Skeletal muscle tissue (tissue), 4 donors: Measurements from ENCODE around the gene SERTAD1. TPM values are rescaled to one million over a fixed set of nuclear protein-coding genes. Genes with fewer than 3 reads are reported as not detected.
A peak's percentile ranks its signal among the peaks of the same experiment; 100 is the strongest.

Experiments used
- H3K27ac ChIP-seq: one replicate; pipeline ENCODE4 v1.7.0; 2013; ENCODE audit warnings: mild to moderate bottlenecking, low read depth, low read length, inconsistent platforms
- H3K27me3 ChIP-seq, 3 donors: one replicate each; pipeline ENCODE4 v1.7.0; 2013; ENCODE audit warnings: low read length in 3 of 3; ENCODE audit not compliant: control insufficient read depth in 3 of 3, insufficient read depth in 3 of 3
- H3K36me3 ChIP-seq, 3 donors: one replicate each; pipeline ENCODE4 v1.7.0; 2013; ENCODE audit warnings: low read length in 3 of 3; ENCODE audit not compliant: control insufficient read depth in 3 of 3, insufficient read depth in 3 of 3
- H3K4me1 ChIP-seq, 3 donors: one replicate each; pipeline ENCODE4 v1.7.0; 2013; ENCODE audit warnings: low read length in 3 of 3, mild to moderate bottlenecking in 3 of 3; ENCODE audit not compliant: control insufficient read depth in 3 of 3, insufficient read depth in 3 of 3
- H3K4me3 ChIP-seq, 3 donors: one replicate each; pipeline ENCODE4 v1.7.0; 2013; ENCODE audit warnings: low read length in 3 of 3
- H3K9ac ChIP-seq, 3 donors: one replicate each; pipeline ENCODE4 v1.7.0; 2013; ENCODE audit warnings: low read length in 3 of 3, mild to moderate bottlenecking in 3 of 3, moderate library complexity in 2 of 3, low read depth in 1 of 3
- H3K9me3 ChIP-seq, 3 donors: one replicate each; pipeline ENCODE4 v1.7.0; 2013; ENCODE audit warnings: low read length in 3 of 3; ENCODE audit not compliant: control insufficient read depth in 3 of 3
- total RNA-seq: library from RNA; depleted of rRNA; stranded (reverse); fragments of >200 nt; gene quantifications from one replicate; pipeline ENCODE4 v1.2.3, GENCODE V29; 2014
- donor health status: Osteomylitis.

Gene SERTAD1
- total RNA-seq, 1 donor from 2014 or later: 19.8 TPM

DNA sequence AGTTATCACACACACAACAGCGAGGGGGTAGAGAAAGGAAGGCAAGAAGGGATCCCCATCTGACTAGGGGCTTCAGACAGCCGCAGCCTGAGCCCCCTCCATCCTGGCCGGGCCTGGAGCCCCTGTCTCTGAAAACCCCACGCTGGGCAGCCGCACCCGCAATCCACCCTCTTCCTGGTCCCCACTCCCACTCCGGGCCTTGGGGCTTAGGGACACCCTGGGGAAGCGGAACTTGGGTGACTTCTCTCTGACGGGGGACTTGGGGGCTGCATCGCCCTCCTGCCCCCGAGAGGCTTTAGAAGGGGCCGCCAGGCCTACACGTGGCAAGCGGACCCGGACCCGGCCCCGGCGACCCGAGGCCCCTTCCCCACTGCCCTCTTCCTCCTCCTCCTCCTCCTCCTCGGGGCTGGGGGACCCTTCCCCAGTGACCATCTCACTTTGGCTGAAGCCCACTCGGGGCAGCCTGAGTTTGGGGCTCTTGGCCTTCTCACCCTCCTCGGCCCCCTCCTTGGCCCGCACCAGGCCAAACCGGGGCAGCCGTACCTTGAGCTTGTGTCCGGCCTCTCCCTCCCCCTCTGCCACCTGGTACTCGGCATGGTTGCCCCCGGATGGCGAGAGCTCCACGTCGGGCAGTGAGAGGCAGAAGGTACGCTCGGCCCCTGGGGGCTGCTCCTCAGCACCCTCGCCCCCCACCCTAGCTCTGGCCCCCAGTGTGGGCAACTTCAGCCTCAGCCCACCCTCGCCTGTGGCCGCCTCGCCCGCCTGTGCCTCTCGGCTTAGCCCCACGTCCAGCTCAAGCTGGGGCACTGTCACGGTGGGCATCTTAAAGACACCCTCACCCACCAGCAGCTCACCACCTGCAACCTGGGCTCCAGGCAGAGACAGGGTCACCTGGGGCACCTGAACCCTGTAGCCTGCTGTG, 31.6 kb downstream of the SERTAD1 start:
- no peak overlapping the region for H3K4me3 ChIP-seq
- H3K9ac ChIP-seq: no peak overlapping the region
- H3K27me3 ChIP-seq: no peaks in the 10 kb centered on the region
- peaks cover 0 to 2% (median 0%) of the 10 kb centered on the region in 3 donors for H3K36me3 ChIP-seq
- H3K27ac ChIP-seq: no peak overlapping the region
- no peaks in the 10 kb centered on the region for H3K9me3 ChIP-seq
- H3K4me1 ChIP-seq: peaks cover 0 to 5% (median 0%) of the 10 kb centered on the region in 3 donors

DNA sequence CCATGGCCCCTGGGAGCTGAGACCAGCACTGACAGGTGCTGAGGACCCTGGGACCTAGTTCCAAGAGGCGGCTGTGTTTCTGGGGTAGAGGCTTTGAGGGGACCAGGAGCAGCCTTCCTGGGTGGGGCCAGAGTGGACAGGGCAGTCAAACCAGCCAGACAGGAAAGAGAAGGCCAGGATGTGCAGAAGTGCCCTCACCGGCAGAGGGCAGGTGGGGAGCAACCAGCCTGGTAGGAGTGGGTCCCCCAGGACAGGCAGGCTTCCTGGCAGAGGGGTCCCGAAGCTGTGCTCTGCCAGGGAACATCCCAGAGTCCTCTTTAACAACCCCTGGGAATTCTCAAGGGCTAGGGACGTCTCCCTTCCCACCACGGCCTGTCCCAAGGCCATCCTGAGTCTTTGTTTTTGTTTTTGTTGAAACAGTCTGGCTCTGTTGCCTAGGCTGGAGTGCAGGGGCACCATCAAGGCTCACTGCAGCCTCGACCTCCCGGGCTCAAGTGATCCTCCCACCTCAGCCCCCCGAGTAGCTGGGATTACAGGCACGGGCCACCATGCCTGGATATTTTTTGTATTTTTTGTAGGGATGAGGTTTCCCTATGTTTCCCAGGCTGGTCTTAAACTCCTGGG, 32.8 kb downstream of the SERTAD1 start:
- H3K27ac ChIP-seq: no peak overlapping the region
- H3K9ac ChIP-seq: no peak overlapping the region
- peaks cover 0 to 2% (median 0%) of the 10 kb centered on the region in 3 donors for H3K4me1 ChIP-seq
- no peaks in the 10 kb centered on the region for H3K27me3 ChIP-seq
- no peaks in the 10 kb centered on the region for H3K9me3 ChIP-seq
- peaks cover 0 to 2% (median 0%) of the 10 kb centered on the region in 3 donors for H3K36me3 ChIP-seq
- no peak overlapping the region for H3K4me3 ChIP-seq

DNA sequence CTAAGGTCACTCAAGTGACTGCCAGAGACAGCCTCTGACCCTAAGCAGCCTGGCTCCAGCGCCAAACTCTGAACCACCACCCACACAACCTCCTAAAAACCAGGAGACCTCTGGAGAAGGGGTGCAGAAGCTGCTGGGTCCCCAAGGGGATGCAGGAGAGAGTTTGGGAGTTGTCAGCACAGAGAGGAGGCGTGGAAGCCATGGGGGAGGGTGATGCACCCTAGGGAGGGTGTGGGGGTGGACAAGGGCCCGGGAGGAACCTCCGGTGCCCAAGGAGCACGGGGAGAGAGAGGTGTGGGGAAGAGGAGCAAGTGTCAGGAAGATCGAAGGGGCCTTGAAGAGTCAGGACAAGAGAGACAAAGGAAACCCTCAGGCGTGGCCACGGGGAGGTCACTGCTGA, 33.7 kb downstream of the SERTAD1 start:
- no peak overlapping the region for H3K4me3 ChIP-seq
- H3K36me3 ChIP-seq: peaks cover 0 to 2% (median 0%) of the 10 kb centered on the region in 3 donors
- peak overlapping the region in 1 of 3 donors; percentile 43 for H3K9ac ChIP-seq
- peaks cover 0 to 2% (median 0%) of the 10 kb centered on the region in 3 donors for H3K4me1 ChIP-seq
- H3K27ac ChIP-seq: no peak overlapping the region
- H3K9me3 ChIP-seq: no peaks in the 10 kb centered on the region
- H3K27me3 ChIP-seq: no peaks in the 10 kb centered on the region

DNA sequence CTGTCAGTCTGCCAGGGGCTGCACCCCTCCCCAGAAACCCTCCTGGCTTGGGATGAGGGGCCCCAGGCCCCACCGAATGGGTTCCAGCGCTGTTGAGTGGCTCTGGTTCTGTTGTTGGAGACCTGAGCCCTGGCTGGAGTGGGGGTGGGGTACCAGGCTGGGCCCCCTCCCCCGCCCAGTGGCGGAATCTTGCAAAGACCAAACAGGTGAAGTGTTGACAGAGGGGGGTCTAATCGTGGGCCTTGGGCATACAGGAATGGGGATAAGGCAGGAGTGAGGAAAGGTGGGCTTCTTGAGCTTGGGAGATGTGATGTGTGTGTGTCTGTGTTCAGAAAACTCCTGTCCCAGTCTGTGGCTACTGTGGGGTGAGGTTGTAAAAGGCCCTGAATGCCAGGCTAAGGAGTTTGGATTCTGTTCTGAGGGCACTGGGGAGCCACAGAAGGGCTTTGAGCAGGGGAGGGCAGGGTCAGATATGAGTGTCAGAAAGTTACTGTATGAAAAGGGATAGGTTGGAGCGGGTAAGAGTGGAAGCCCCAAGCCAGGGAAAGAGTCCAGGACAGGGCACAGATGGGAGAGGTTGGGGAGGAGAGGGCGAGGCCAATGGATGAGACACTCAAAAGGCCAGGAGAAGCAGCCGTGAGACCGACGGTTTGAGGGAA, 35.6 kb downstream of the SERTAD1 start, which contains the start of gene HIPK4:
Gene HIPK4, minus strand, starts transcription at position 98 of the 659 bp plus-strand sequence. CDS start 279 bp downstream, outside the sequence.
- Histone ChIP-seq H3K36me3 (no peaks in the 10 kb centered on the region), H3K9ac (no peak within 1 kb of the TSS), H3K27me3 (no peaks in the 10 kb centered on the region), H3K9me3 (no peaks in the 10 kb centered on the region), H3K4me3 (no peak within 1 kb of the TSS), H3K27ac (no peak within 1 kb of the TSS), H3K4me1 (peaks cover 0 to 2% (median 0%) of the 10 kb centered on the region in 3 donors)

DNA sequence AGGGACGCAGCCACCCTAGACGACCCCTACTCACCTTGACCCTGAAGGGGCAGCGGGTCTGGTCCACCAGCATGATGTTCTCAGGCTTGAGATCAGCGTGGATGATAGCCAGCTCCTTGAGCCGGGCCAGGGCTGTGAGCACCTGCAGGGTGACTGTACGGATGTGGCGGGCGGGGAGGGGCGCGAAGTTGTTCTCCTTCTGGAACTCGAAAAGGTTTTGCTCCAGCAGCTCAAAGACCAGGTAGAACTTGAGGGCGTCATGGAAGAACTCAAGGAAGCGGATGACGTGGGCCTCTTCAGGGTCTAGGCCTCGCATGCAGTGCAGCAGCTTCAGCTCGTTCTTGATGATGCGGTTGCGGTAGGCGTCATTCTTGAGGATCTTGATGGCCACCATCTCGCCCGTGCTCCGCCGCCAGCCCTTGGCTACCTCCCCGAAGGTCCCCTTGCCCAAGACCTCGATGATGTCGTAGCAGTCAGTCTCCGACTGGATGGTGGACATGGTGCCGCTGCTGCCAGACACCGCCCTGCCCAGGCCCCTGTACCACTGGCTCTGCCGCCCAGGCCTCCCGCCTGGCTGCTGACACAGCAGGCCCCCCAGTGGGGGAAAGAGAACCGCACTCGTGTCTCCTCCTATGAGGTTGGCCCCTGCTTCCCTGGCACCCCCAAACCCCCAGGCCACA, 36.2 kb downstream of the SERTAD1 start:
- H3K4me1 ChIP-seq: peaks cover 0 to 2% (median 0%) of the 10 kb centered on the region in 3 donors
- no peak overlapping the region for H3K9ac ChIP-seq
- no peak overlapping the region for H3K4me3 ChIP-seq
- H3K27me3 ChIP-seq: no peaks in the 10 kb centered on the region
- no peak overlapping the region for H3K27ac ChIP-seq
- H3K9me3 ChIP-seq: no peaks in the 10 kb centered on the region
- no peaks in the 10 kb centered on the region for H3K36me3 ChIP-seq

DNA sequence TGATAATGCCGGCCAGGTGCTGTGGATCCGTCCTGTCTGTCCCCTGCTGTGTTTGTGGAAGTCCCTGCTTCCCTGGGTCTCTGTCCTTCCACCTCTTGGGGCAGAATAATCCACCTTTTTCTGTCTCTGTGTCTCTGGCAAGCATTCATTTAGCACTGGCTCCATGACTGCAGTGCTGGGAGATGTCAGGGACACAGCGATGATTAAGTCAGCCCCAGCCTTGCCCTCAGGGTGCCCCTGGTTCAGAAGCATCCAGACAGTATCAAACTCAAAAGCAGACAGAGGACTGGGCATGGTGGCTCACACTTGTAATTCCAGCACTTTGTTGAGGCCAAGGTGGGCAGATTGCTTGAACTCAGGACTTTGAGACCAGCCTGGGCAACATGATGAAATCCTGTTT, 37.3 kb downstream of the SERTAD1 start:
- H3K9ac ChIP-seq: no peak overlapping the region
- no peaks in the 10 kb centered on the region for H3K9me3 ChIP-seq
- H3K4me3 ChIP-seq: no peak overlapping the region

DNA sequence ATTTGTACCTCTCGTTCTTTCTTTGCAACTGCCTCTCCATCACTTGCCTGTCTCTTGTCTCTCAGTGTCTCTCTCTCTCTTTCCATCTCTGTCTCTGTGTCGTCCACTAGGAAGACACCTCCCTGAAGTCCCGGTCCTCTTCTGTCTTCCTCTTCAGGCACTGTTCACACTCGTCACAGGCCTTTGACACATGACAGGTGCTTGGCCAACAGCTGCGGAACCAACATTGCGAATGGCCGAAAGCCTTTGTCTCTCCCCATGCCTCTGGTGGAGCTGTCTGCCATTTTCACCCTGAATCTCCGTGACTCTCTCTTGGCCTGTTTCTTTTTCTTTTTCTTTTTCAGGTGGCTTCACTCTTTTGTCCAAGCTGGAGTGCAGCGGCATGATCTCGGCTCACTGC, 38.6 kb downstream of the SERTAD1 start:
- H3K4me3 ChIP-seq: no peak overlapping the region
- H3K9me3 ChIP-seq: no peaks in the 10 kb centered on the region
- H3K4me1 ChIP-seq: no peaks in the 10 kb centered on the region
- no peaks in the 10 kb centered on the region for H3K36me3 ChIP-seq
- no peak overlapping the region for H3K27ac ChIP-seq
- no peak overlapping the region for H3K9ac ChIP-seq
- no peaks in the 10 kb centered on the region for H3K27me3 ChIP-seq

More for the DNA sequence above, 37.3 kb downstream of the SERTAD1 start:
- H3K27me3 ChIP-seq: no peaks in the 10 kb centered on the region
- H3K27ac ChIP-seq: no peak overlapping the region
- peaks cover 0 to 2% (median 0%) of the 10 kb centered on the region in 3 donors for H3K4me1 ChIP-seq
- no peaks in the 10 kb centered on the region for H3K36me3 ChIP-seq

DNA sequence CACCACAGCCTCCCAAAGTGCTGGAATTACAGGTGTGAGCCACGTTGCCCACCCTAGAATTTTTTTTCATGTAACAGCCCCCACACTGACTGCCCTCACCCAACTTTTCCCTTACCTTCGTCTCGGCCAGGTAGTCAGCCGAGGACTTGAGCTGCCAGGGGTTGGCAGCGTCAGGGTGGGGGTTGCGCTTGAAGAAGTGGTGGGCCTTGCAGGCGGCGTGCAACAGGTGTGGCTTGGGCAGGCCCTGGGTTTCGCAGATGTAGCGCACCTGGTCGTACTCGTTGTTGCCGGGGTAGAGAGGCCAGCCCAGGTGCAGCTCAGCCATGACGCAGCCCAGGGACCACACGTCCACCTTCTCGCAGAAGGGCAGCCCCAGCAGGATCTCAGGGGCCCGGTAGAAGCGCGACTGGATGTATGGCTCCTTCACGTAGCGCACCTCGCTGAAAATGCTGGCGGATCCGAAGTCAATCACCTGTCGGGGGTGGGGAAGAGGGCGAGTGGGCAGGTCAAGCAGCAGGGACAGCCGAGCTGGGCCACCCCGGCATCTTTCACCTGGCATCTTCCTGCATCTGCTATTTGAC, 42.0 kb downstream of the SERTAD1 start:
- Histone ChIP-seq H3K4me1 (no peaks in the 10 kb centered on the region), H3K4me3 (no peak overlapping the region), H3K36me3 (peaks cover 3 to 10% (median 6%) of the 10 kb centered on the region in 3 donors), H3K27ac (no peak overlapping the region), H3K9ac (no peak overlapping the region), H3K27me3 (no peaks in the 10 kb centered on the region), H3K9me3 (no peaks in the 10 kb centered on the region)

DNA sequence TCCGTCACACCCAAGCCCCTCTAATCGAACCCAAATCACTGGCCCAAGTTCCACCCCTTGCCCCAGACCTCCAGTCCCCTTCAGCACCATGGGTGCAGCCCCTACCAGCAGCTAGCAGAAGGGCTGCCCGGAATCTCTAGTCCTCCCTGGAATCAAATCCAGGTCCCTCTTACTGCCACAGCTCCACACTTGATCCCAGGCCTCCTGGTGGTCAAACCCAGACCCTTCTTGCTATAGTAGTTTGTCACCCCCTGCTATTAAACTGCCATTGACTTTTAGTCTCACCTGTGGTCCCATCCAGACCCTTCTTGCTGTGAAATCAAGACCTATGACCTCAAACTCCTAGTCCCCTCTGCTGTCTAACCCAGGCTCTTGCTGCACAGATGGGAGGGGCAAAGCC, 44.5 kb downstream of the SERTAD1 start:
- no peaks in the 10 kb centered on the region for H3K27me3 ChIP-seq
- H3K27ac ChIP-seq: no peak overlapping the region
- H3K4me1 ChIP-seq: no peaks in the 10 kb centered on the region
- peaks cover 19 to 25% (median 21%) of the 10 kb centered on the region in 3 donors for H3K36me3 ChIP-seq
- no peak overlapping the region for H3K4me3 ChIP-seq
- no peak overlapping the region for H3K9ac ChIP-seq
- no peaks in the 10 kb centered on the region for H3K9me3 ChIP-seq
